NCI-H2196 (cell line): Measurements from ENCODE around the gene PPL.
"Not testable (repeated sequence)": the region's sequence is repeated elsewhere in the genome, so short reads cannot be mapped to it uniquely, and the experiment has no call there.

Experiments used
- DNase-seq: peaks from one replicate; lab custom pipeline; 2025; ENCODE audit not compliant: unreplicated experiment; lab: John Stamatoyannopoulos, UW

The PPL gene

GRCh38 chr16:4936181-4936990, 562 bp downstream of the PPL start:
- DNase-seq, result peak; percentile 67

GRCh38 chr16:4935241-4935855, 1.6 kb downstream of the PPL start:
- no peak for DNase-seq

- DNase-seq, result no peak
Measured at GRCh38 chr16:4934591-4934990, 2.4 kb downstream of the PPL start.

GRCh38 chr16:4933871-4934395, 3.0 kb downstream of the PPL start:
- DNase-seq, result no peak

- DNase-seq, result no peak
Measured at GRCh38 chr16:4933433-4933832, 3.5 kb downstream of the PPL start.

GRCh38 chr16:4931381-4931780, 5.6 kb downstream of the PPL start:
- no peak for DNase-seq

- DNase-seq, result not testable (repeated sequence)
Measured at GRCh38 chr16:4929619-4930018, 7.3 kb downstream of the PPL start.

GRCh38 chr16:4928227-4928626, 8.7 kb downstream of the PPL start:
- no peak for DNase-seq

- DNase-seq, result no peak
Measured at GRCh38 chr16:4927661-4928060, 9.3 kb downstream of the PPL start.

- DNase-seq, result no peak
Measured at GRCh38 chr16:4926928-4927327, 10.0 kb downstream of the PPL start.

- DNase-seq, result no peak
Measured at GRCh38 chr16:4925791-4926190, 11.2 kb downstream of the PPL start.

GRCh38 chr16:4925293-4925607, 11.7 kb downstream of the PPL start:
- peak; percentile 54 for DNase-seq

- no peak for DNase-seq
Measured at GRCh38 chr16:4924593-4925292, 12.2 kb downstream of the PPL start.

- DNase-seq, result no peak
Measured at GRCh38 chr16:4923853-4924252, 13.1 kb downstream of the PPL start.

GRCh38 chr16:4922721-4923342, 14.1 kb downstream of the PPL start:
- DNase-seq, result no peak

- no peak for DNase-seq
Measured at GRCh38 chr16:4920826-4921225, 16.1 kb downstream of the PPL start.

- DNase-seq, result no peak
Measured at GRCh38 chr16:4918781-4919251, 18.1 kb downstream of the PPL start.

GRCh38 chr16:4917117-4917516, 19.8 kb downstream of the PPL start:
- DNase-seq, result no peak

- no peak for DNase-seq
Measured at GRCh38 chr16:4915226-4915761, 21.7 kb downstream of the PPL start.

GRCh38 chr16:4914528-4915225, 22.3 kb downstream of the PPL start:
- DNase-seq, result no peak
